HG02759 (cell line): Measurements from ENCODE around the gene NACC2.
"Not testable (repeated sequence)": the region's sequence is repeated elsewhere in the genome, so short reads cannot be mapped to it uniquely, and the experiment has no call there.

Experiments used
- ATAC-seq: cut with Tn5 transposase; IDR thresholded peaks from one replicate; pipeline ENCODE4 v1.9.1; 2021; ENCODE audit warnings: mild to moderate bottlenecking, moderate library complexity; ENCODE audit not compliant: unreplicated experiment

Gene NACC2

GRCh38 chr9:135983208-135984071 is 111.6 kb downstream of the NACC2 start:
- no peak for ATAC-seq

- no peak for ATAC-seq
Measured at GRCh38 chr9:135982499-135983207, 112.4 kb downstream of the NACC2 start.

- no peak for ATAC-seq
Measured at GRCh38 chr9:135980926-135981630, 114.0 kb downstream of the NACC2 start.

- ATAC-seq: no peak
Measured at GRCh38 chr9:135979547-135980166, 115.4 kb downstream of the NACC2 start.

GRCh38 chr9:135978642-135979546 is 116.2 kb downstream of the NACC2 start:
- no peak for ATAC-seq

GRCh38 chr9:135976944-135977343 is 118.1 kb downstream of the NACC2 start:
- ATAC-seq: no peak

GRCh38 chr9:135976531-135976930 is 118.6 kb downstream of the NACC2 start:
- no peak for ATAC-seq

GRCh38 chr9:135975834-135976233 is 119.3 kb downstream of the NACC2 start:
- no peak for ATAC-seq

GRCh38 chr9:135974220-135974573 is 120.9 kb downstream of the NACC2 start:
- ATAC-seq: no peak

GRCh38 chr9:135973277-135974219 is 121.5 kb downstream of the NACC2 start:
- no peak for ATAC-seq

- ATAC-seq: no peak
Measured at GRCh38 chr9:135971892-135972291, 123.2 kb downstream of the NACC2 start.

- ATAC-seq: no peak
Measured at GRCh38 chr9:135971111-135971766, 123.8 kb downstream of the NACC2 start.

GRCh38 chr9:135970128-135970815 is 124.8 kb downstream of the NACC2 start:
- no peak for ATAC-seq

- no peak for ATAC-seq
Measured at GRCh38 chr9:135969064-135969683, 125.9 kb downstream of the NACC2 start.

- no peak for ATAC-seq
Measured at GRCh38 chr9:135968601-135969000, 126.5 kb downstream of the NACC2 start.

- no peak for ATAC-seq
Measured at GRCh38 chr9:135968083-135968476, 127.0 kb downstream of the NACC2 start.

- ATAC-seq: not testable (repeated sequence)
Measured at GRCh38 chr9:135966916-135967260, 128.2 kb downstream of the NACC2 start.
